ENCODE measurements around the gene VPS16. TPM values are rescaled to one million over a fixed set of nuclear protein-coding genes. Genes with fewer than 3 reads are reported as not detected.
A peak's percentile ranks its signal among the peaks of the same experiment; 100 is the strongest.

Gene VPS16
- total and polyA plus RNA-seq, 2 of the 4 experiments (the other 2 are of a cell fraction), result 38.7 to 48.0 TPM

- Histone ChIP-seq H2AK5ac (ENCODE audit: low read depth, low read length) (no peak overlapping the region), H4K5ac (ENCODE audit: low read depth, low read length) (no peak overlapping the region), H2BK20ac (ENCODE audit: low read depth, low read length) (no peak overlapping the region), H3K9me3 (ENCODE audit: control insufficient read depth, insufficient read depth, low read length) (no peaks in the 10 kb centered on the region), H3K14ac (replicated peaks; ENCODE audit: low read depth, low read length) (no peak overlapping the region), H3K4me1 (ENCODE audit: control insufficient read depth, insufficient read depth, low read length) (no peaks in the 10 kb centered on the region), H2BK5ac (ENCODE audit: low read depth, low read length, poor library complexity, severe bottlenecking) (no peak overlapping the region), H4K91ac (ENCODE audit: insufficient read depth, low read depth, low read length) (no peak overlapping the region), H3K56ac (ENCODE audit: extremely low read depth, insufficient read depth, low read length) (no peak overlapping the region), H2BK15ac (ENCODE audit: low read depth, low read length) (no peak overlapping the region), H4K8ac (ENCODE audit: low read depth in 2 of 2, low read length in 2 of 2) (no peak overlapping the region), H3K79me1 (ENCODE audit: low read depth in 1 of 2, low read length in 2 of 2) (peaks cover 0 to 36% of the 10 kb centered on the region in 2 experiments), H4K20me1 (ENCODE audit: insufficient read depth, low read length) (peaks cover 9% of the 10 kb centered on the region), H3K9me1 (ENCODE audit: insufficient read depth, low read length) (peaks cover 10% of the 10 kb centered on the region), H2AK9ac (replicated peaks; ENCODE audit: low read depth, low read length, poor library complexity) (no peak overlapping the region), H3K23ac (ENCODE audit: low read depth, low read length) (no peak overlapping the region), H3K4me3 (ENCODE audit: insufficient read depth, low read depth, low read length) (no peak overlapping the region), H2BK120ac (ENCODE audit: low read depth, low read length) (no peak overlapping the region), H2AFZ (replicated peaks; ENCODE audit: low read length, poor library complexity) (no peak overlapping the region), H3K27me3 (ENCODE audit: control insufficient read depth, insufficient read depth, low read length) (no peaks in the 10 kb centered on the region), H3K4me2 (ENCODE audit: low read depth, low read length) (no peak overlapping the region), H3K36me3 (ENCODE audit: control insufficient read depth, insufficient read depth, low read length) (peaks cover 39% of the 10 kb centered on the region), H3K18ac (ENCODE audit: low read depth, low read length) (no peak overlapping the region), H3K4ac (ENCODE audit: low read depth, low read length) (no peak overlapping the region), H3K27ac (ENCODE audit: insufficient read depth, low read length) (no peak overlapping the region), H3K9ac (ENCODE audit: low read depth, low read length) (no peak overlapping the region)
- 80% methylated on average over 2 of the region's 4 CpGs; no CpG with 5 or more reads in 1 of the 2 experiments for WGBS, 2 experiments (ENCODE audit: extremely low coverage in 2 of 2, insufficient read length in 1 of 2)
- POLR2A ChIA-PET (ENCODE audit: unreplicated experiment), result no interaction called here
- DNase-seq, result no peak
- intact Hi-C loops (cut with micrococcal nuclease) (no loop called here), in situ Hi-C loops (cut with MboI; ENCODE audit: low sequenced_read_pairs) (no loop called here), dilution Hi-C loops (cut with HindIII; ENCODE audit: low sequenced_read_pairs, unreplicated experiment) (no loop called here)
- peak; percentile 46 for ATAC-seq (ENCODE audit: low read depth)
- no TSS peak for BruUV-seq (replicated peaks)
- CTCF ChIA-PET, result interaction anchor here (0.8 kb wide), 1 partner anchor 11 kb away, joined by 3 read pairs; no protein-coding TSS in a partner anchor
- TF ChIP-seq SMC3 (IDR thresholded peaks at IDR 0.05; ENCODE audit: low read depth, low read length), result no peak
- TF ChIP-seq RAD21 (IDR thresholded peaks at IDR 0.05; ENCODE audit: low read length), result no peak
- no peak for TF ChIP-seq USF2 (IDR thresholded peaks at IDR 0.05; ENCODE audit: low read depth, low read length)
- no peak for TF ChIP-seq POLR2A (IDR thresholded peaks at IDR 0.05; ENCODE audit: low read depth, low read length)
- TF ChIP-seq BHLHE40 (IDR thresholded peaks at IDR 0.05; ENCODE audit: low read depth, low read length), result no peak
- TF ChIP-seq MAZ (IDR thresholded peaks at IDR 0.05; ENCODE audit: borderline replicate concordance, low read depth, low read length), result no peak
- TF ChIP-seq ELK1 (IDR thresholded peaks at IDR 0.05; ENCODE audit: borderline replicate concordance, low read depth, low read length), result no peak
- TF ChIP-seq FOS (IDR thresholded peaks at IDR 0.05; ENCODE audit: low read depth, low read length), result no peak
- no peak for TF ChIP-seq RCOR1 (IDR thresholded peaks at IDR 0.05; ENCODE audit: insufficient replicate concordance, low read length)
- no peak for TF ChIP-seq CTCF (conservative IDR thresholded peaks at IDR 0.05; ENCODE audit: low read depth, low read length)
- TF ChIP-seq RFX5 (IDR thresholded peaks at IDR 0.05; ENCODE audit: low read depth, low read length), result no peak
- no peak for TF ChIP-seq MAFK (IDR thresholded peaks at IDR 0.05; ENCODE audit: low read depth, low read length)
- no peak for TF ChIP-seq NFE2L2 (IDR thresholded peaks at IDR 0.05; ENCODE audit: low read depth, low read length)
- TF ChIP-seq MXI1 (IDR thresholded peaks at IDR 0.05; ENCODE audit: borderline replicate concordance, low read depth, low read length), result no peak
- no peak for TF ChIP-seq CHD1 (IDR thresholded peaks at IDR 0.05; ENCODE audit: low read depth, low read length)
Measured at GRCh38 chr20:2859330-2860121, 19.0 kb downstream of the VPS16 start.
